HG03460 (cell line): Measurements from ENCODE around the gene OSBPL10.

Experiments
- ATAC-seq: cut with Tn5 transposase; IDR thresholded peaks from one replicate; pipeline ENCODE4 v1.9.1; 2021; ENCODE audit not compliant: unreplicated experiment

OSBPL10 gene

DNA sequence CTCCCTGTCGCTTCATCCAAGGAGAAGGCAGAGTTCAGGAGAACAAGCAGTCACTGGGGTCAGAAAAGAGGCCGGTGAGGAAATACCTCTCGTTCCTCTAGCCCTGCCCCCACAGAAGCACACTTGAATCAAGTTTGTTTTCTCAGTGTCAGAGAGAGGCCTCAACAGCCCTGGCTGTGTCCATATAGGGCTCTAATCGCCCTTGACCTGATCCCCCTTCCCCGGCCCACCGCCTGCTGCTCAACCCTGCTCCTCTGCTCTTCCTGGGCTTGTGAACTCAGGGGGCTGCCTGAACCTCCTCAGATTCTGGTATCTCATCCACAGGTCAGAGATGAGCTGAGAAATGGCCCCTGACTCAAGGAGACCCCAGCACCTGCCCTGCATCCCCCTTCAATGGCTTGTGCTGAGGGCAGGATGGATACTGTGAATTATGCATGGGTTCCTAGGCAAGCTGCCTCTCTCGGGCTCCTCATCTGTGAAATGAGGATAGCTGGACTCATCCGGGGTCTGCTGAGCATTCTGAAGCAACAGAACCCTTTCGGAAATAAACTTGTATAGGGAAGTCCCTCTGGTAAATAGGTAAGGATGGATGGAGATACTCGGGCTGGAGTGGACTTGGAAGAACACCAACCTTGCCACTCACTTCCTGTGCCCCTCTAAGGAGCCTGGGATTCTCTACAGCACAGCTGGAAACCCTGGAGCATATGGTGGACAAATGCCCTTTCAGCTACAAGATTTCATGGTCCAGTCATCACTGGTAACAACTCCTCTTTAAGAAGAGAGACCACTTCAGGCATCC lies 300.8 kb downstream of the OSBPL10 start:
- ATAC-seq, result no peak

DNA sequence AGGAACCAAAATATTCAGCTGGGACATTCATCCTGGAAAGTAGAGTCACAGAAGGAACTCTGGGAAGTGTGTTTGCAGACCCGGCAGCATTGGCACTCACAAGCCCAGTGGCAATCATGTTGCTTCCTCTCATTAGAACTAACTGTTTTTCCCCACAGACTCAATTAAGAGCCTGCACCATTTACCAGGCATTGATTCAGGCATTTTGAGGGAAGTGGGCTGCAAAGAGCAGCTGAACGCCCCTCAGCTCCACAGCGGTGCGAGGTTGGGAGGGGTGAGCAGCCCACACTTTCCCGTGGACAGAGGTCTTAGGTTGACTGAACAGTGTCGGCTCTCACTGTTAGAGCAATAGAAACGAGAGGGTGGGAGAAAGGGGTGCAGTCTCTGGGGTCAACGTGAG lies 304.5 kb downstream of the OSBPL10 start:
- no peak for ATAC-seq

DNA sequence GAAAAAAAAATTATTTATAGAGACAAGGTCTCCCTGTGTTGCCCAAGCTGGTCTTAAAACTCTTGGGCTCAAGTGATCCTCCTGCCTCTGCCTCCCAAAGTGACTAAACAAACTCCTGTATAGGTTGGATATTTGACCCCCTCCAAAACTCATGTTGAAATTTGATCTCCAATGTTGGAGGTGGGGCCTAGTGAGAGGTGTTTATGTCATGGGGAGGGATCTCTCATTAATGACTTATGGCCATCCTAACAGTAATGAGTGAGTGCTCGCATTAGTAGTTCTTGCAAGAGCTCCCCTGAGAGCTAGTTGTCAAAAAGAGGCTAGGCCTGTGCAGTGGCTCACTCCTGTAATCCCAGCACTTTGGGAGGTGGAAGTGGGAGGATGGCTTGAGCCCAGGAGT lies 307.1 kb downstream of the OSBPL10 start:
- ATAC-seq, result no peak

DNA sequence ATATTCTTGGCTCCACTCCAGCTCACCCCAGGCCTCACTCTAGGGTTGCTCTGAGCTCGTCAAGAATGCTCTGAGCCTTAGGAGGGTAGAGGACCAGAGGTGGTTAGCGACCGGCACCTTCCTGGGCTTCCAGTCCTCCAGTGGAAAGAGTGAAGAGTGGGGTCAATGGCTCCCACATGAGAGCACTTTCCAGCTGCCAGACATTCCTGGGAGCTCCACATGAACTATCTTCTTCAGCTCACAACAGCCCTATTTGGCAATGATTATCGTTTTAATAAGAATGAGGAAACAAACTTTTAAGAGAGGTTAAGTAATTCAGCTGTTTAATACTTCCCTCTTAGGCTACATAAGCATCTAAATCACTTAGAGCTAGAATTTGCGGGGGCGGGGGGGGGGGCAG lies 309.1 kb downstream of the OSBPL10 start:
- no peak for ATAC-seq

DNA sequence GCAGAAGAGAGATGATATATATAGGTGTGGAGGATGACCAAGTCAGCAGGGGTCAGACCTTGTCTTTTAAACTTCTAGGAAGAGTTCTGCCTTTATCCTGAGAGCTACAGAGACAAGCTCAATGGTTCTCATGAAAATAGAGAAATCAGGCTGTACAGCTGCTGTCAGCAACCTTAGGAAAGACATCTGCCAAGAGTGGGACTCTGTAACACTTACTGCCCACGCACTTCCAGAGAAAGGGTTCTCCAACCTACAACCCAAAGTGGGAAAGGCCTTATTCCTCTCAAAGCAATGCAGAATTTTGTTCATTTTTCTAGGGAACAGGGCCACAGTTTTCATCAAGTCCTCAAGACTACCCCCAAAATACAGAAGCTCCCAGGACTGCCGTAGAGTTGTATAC lies 309.6 kb downstream of the OSBPL10 start:
- ATAC-seq, result no peak

DNA sequence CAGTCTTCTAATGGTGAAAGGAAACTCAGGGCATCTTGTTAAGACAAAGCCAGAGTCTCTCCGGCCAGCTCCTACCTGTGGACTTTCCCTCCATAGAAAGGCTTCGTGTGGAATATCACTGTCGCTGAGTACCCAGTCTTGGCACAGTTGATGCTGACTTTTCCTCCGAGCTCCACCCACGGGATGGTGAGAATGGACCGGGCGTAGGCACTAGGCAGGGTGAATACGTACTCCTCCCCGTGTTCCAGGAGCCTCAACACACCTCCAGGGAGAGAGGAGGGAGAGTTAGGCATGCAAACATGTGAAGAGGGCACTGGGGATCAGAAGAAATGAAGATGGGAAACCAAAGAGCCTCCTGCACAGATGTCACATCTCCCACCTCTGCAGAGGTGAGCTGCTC lies 310.3 kb downstream of the OSBPL10 start:
- no peak for ATAC-seq

DNA sequence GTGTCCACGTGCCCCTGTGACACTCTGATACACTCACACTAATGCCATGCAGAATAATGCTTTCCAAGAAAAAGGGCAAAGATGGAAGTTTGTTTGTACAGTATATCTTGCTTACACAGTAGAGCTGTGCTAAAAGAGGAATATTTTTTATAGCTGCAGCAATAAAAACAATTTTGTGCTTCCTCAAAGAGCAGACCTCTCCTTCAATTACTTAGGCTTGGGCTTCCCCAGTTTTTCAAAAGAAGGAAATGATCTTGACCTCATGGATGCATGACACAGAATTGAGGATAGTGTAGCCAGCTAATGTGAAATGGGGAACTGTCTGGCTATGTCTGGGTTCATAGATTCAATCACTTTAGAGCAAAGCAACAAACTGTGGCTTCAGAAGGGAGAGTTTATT lies 310.9 kb downstream of the OSBPL10 start:
- no peak for ATAC-seq

DNA sequence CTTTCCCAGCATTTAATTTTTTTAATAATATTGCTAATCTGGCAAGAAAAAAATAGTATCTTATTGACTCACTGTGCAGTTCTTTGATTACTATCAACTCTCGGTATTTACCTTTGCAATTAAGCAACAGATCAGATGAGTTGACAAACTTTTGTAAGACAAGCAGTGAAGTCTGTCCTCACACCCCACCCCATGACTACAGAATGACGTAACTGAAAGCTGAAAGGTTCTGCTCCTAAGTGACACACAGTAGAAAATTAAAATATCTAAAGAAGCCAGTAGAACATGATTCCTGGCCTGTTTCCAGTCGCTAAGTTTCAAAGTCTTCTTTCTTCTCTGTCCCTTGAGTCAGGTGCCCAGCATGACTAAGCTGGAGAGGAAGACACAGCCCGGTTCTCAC lies 312.8 kb downstream of the OSBPL10 start:
- ATAC-seq, result no peak

DNA sequence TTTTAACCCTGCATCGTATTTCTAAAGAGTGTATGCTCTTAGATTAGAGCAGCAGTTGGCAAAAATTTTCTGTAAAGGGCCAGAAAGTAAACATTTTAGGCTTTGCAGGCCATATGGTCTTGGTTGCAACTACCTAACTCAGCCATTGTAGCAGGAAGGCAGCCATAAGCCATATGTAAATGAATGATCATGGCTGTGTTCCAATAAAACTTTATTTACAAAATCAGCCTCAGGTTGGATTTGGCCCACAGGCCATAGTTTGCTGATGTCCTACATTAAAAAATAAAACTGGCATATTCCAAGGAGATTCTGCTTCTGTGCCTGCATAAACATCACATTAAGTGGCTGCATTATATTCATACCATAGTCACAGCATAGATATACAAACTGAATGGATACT lies 313.5 kb downstream of the OSBPL10 start:
- ATAC-seq, result no peak

DNA sequence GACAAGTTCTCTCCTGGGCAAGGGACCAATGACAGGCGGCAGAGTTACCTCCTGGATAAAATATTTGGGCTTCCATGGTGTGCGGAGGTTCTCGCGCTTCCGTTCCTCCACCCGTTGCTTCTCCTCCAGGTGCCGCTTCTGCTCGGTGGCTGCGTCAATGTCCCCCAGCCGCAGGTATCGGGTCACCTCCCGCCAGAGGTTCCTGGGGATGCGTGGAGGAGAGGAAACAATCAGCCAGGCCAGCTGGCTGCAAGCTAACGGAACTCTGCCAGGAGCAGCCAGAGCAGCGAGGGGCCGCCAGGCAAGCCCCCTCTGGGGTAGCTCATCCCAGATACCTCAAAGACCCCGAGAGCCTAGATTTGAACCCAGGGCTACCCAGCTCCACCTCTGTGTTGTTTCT lies 317.0 kb downstream of the OSBPL10 start:
- ATAC-seq, result no peak

DNA sequence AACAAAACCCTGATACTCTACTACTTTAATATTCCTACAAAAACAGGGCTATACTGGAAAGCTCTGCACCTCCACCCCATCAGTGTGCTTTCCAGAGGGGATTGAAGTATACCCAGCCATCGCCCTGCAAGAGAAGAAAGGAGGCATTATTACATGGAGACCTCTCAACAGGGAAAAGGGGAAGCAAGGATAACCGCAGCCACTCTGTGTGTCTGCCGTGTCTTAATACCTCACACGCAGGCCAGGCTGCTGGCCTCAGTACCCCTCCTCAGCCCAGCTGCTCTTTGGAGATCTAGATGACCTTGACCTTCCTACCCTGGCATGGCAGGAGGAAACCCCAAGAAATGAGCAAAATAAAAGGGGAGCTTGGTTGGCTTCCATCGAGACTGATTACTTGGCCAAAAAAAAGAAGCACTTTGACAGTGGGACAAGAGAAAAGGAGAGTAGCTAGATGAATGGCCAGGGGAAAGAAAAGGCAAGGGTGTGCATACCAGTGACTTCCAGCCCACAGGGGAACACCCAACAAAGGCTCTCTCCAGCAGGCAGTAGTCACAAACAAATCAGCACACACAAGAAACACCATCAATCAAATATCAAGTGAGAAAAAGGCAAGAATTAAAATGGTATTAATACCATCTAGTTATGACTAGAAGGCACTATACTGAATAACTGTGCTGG lies 318.9 kb downstream of the OSBPL10 start:
- ATAC-seq, result no peak

DNA sequence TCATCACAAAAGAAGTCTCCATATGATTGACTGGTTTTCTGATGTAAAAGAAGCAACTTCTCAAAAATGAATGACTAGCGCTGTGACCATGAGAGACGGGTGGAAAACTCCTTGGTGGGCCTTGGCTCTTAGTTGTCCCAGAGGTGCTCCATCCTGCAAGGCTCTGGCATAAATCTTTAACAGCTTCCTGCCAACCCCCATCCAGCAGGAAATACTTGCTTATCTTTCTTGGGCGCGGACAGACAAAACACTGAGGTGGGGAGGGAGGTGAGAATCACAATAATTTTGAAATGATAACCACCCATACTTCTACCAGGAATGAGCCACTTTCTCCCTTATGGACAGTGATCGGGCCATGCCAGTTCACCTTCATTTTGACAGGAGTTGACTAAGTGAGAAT lies 319.8 kb downstream of the OSBPL10 start:
- ATAC-seq, result no peak

DNA sequence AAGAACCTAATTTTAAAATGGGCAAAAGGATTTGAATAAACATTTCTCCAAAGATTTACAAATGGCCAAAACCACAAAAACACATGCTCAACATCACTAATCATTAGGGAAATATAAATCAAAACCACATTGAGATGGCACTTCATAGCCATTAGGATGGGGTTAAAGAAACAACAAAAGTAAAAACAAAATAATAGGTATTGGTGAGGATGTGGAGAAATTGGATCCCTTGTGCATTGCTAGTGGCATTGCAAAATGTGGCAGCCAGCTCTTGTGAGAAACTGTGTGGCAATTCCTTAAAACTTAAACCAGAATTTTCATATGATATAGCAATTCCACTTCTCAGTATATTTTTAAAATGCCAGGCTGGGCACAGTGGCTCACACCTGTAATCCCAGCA lies 321.8 kb downstream of the OSBPL10 start:
- no peak for ATAC-seq

DNA sequence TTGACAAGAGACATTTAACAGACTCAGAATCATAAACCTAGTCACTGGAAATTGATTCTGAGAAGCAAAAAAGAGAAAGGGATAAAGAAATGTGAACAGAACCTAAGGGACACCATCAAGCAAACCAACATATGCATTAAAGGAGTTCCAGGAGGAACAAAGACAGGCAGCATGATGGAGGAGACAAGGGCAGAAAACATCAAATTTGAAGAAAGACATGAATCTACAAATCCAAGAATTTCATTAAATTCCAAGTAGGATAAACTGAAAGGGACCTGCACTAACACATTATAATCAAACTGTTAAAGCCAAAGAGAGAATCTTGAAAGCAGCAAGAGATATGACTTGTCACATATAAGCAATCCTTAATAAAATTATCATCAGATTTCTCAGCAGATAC lies 326.1 kb downstream of the OSBPL10 start:
- no peak for ATAC-seq

DNA sequence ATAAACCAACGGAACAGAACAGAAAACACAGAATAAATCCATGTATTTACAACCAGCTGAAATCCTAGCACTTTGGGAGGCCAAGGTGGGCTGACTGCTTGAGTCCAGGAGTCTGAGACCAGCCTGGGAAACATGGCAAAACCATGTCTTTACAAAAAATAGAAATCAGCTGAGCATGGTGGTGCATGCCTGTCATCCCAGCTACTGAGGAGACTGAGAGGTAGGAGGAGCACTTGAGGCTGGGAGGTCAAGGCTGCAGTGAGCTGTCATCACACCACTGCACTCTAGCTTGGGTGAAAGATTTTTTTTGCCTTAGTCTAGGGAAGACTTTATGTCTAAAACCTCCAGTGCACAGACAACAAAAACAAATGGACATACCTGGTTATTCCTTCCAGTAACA lies 327.6 kb downstream of the OSBPL10 start:
- ATAC-seq, result no peak

DNA sequence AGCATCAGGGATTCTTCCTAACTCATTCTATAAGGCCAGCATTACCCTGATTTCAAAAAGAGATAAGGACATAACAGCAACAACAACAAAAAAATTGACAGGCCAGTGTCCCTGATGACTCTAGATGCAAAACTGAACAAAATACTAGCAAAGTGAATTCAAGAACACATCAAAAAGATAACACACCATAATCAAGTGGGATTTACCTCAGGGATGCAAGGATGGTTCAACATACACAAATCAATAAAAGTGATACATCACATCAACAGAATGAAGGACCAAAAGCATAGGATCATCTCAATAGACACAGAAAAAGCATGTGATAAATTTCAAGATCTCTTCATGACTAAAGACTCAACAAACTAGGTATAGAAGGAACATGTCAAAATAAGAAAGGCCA lies 328.8 kb downstream of the OSBPL10 start:
- no peak for ATAC-seq

DNA sequence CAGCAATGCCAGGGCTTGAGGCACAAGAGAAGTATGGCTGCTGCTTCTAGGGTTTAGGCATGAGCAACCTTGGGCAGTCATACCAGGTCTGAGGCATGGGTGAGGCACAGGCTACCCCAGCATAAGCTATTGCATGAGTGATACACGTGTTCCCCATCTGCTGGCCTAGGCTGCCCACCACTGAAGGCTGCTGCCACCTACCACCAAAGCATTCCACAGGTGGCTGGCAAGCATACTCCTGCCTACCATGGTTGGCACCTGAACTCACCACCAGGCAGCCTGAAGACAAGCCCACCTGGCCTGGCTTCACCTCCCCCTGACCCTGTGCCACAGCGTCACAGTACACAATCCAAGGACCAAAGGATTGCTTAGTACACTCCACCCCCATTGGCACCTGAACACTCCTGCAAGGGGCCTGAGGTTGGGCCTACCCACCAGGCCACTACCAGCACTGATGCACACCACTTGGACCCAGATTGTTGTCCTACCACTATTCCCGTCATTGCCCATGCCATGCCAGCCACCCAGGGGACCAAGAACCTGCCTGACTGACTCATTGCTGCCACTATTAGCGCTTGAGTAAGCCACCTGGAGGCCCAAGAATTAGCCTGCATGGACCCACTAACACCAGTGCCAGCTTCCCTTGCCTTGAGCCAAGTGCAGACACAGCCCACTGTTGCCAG lies 332.6 kb downstream of the OSBPL10 start:
- no peak for ATAC-seq

DNA sequence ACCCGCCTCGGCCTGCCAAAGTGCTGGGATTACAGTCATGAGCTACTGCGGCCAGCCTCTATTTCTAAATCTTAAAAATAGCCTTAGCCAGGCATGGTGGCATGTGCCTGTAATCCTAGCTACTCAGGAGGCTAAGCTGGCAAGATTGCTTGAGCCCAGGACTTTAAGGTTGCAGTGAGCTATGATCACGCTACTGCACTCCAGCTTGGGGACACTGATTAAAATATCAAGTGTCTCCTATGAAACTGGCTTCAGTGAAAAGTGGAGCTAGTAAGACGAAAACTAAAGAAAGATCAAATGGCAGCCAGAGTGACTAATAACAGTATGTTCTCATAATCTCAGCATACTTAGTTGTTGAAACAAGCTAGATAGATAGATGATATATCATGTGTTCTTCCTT lies 335.8 kb downstream of the OSBPL10 start:
- no peak for ATAC-seq

DNA sequence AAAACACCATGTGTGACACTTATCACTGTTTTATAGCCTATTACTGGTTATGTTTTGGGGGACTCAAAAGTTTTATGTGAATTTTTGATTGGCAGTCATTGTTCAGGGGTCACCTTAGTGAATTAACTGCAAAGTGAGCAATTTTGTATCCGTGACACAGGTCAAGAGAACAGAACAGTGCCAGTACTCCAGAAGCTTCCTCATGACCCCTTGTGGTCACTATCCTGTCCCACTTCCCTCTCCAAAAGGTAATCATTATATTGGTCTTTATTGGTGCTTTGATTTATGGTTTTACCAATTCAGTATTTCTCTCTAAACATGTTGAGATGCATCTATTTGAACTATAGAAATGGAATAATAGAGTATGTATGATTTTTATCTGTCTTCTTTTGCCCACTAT lies 341.2 kb downstream of the OSBPL10 start:
- ATAC-seq, result no peak

DNA sequence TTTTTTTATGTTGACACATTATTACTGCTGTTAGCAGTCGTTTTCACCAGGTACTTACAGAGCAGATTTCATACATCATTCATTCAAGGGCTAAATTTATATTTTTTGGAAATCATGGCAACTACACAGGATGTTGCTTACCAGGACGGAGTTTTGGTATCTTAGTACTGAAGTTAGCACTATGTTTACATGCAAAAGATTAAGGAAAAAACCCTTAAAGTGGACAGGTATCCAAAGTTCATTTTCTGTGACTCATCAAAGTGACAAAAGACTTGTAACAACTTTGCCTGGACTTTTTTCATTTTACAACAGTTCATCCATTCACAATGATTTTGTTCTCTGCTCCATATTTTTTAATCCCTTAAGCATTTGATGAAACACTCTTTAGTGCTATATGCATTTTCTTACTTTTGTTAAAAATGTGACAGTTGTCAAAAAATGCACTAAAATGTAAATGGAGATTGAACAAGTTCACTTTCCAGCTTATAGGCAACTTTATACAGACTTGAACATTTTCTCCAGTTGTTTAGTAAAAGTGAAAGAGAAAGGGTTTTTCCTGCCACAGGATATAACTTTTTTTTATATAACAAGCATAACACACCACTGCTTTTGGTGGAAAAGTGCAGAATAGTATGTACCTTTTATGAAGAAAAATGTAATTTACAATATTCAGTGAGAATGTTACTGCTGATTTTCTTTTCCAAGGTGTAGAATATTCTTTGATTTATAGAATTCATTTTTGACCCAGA lies 344.2 kb downstream of the OSBPL10 start:
- no peak for ATAC-seq

DNA sequence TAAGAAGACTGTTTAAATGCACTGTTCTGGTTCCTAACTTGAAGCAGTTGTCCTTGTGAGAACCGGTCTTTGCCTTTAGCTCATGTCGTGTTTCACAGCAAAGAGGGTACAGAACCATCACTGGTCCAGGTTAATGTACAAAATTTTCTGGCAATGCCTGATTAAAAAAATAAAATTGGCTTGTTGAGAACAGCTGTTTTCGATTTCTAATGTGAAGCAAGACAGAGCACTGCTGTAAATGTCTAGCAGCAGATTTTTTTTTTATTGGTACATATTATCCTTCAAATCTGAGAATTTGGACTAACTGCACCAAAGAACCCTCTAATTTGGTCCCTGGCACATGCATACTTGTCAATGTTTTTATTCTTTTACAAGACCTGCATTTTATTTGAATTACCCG lies 345.0 kb downstream of the OSBPL10 start:
- ATAC-seq, result no peak

DNA sequence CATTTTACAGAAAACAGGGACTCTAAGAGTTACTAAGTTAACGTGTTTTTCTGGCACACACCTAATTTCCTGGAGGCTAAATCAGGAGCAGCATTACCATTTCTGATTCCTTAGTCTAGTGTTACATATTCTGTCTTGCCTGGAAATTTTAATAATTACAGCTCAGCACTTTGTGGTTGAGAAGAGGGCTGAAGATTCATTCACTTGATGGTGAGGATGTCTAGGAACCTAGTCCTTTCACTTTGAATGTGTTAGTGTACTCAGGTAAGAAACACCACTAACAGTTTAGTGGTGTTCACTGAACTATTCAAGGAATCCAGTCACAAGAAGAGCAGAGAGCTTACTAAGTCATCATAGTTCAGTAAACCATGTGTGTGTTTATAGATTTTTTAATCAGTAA lies 345.5 kb downstream of the OSBPL10 start:
- no peak for ATAC-seq
